Measurements from ENCODE around the gene ATP6AP2. TPM values are rescaled to one million over a fixed set of nuclear protein-coding genes. Genes with fewer than 3 reads are reported as not detected.

ATP6AP2 gene
- total and polyA plus RNA-seq, 2 of the 8 experiments (the other 6 are each of a cell fraction or from before 2014, with no cell fraction given): 66.0 to 86.2 TPM

GRCh38 chrX:40558590-40558989, 22.2 kb upstream of the ATP6AP2 start:
- Histone ChIP-seq H4K91ac (replicated peaks; ENCODE audit: insufficient read length, low read length) (no peak overlapping the region), H3K4me1 (replicated peaks in 1 of 4; ENCODE audit: control insufficient read depth in 3 of 4, insufficient read depth in 4 of 4, low read length in 3 of 4) (no peaks in the 10 kb centered on the region), H3K36me3 (ENCODE audit: control insufficient read depth in 2 of 4, insufficient read depth in 4 of 4, low read length in 3 of 4) (no peaks in the 10 kb centered on the region), H4K8ac (ENCODE audit: extremely low read depth, insufficient read depth, low read length) (no peak overlapping the region), H3K14ac (ENCODE audit: insufficient read length) (no peak overlapping the region), H3K23ac (ENCODE audit: insufficient read length) (no peak overlapping the region), H2BK120ac (replicated peaks; ENCODE audit: low read depth, low read length) (no peak overlapping the region), H4K5ac (ENCODE audit: insufficient read length, low read depth, low read length) (no peak overlapping the region), H3K79me1 (ENCODE audit: low read depth, low read length) (no peaks in the 10 kb centered on the region), H2AK5ac (ENCODE audit: low read depth, low read length) (no peak overlapping the region), H2BK5ac (ENCODE audit: low read depth, low read length) (no peak overlapping the region), H3K23me2 (ENCODE audit: low read depth, low read length) (no peaks in the 10 kb centered on the region), H3K79me2 (ENCODE audit: control insufficient read depth in 1 of 2, insufficient read depth in 2 of 2, low read length in 2 of 2) (no peaks in the 10 kb centered on the region), H3K9me3 (ENCODE audit: insufficient read depth in 2 of 2, low read depth in 1 of 2, low read length in 1 of 2) (no peaks in the 10 kb centered on the region), H4K20me1 (replicated peaks in 1 of 2; ENCODE audit: control insufficient read depth in 1 of 2, insufficient read depth in 2 of 2, low read length in 2 of 2) (no peaks in the 10 kb centered on the region), H3K27me3 (replicated peaks in 1 of 4; ENCODE audit: control insufficient read depth in 3 of 4, extremely low read depth in 1 of 4, insufficient read depth in 3 of 4, low read length in 3 of 4) (no peaks in the 10 kb centered on the region), H3K18ac (ENCODE audit: extremely low read depth, low read length) (no peak overlapping the region), H3K4ac (replicated peaks; ENCODE audit: insufficient read length, low read depth, low read length) (no peak overlapping the region), H2BK15ac (ENCODE audit: low read length) (no peak overlapping the region), H2BK12ac (ENCODE audit: low read depth, low read length) (no peak overlapping the region), H3K4me2 (ENCODE audit: insufficient read depth in 1 of 2, low read depth in 2 of 2, low read length in 2 of 2) (no peak overlapping the region), H3K56ac (replicated peaks; ENCODE audit: insufficient read length, low read depth, low read length) (no peak overlapping the region), H3K9ac (replicated peaks in 1 of 4; ENCODE audit: extremely low read depth in 1 of 4, low read depth in 3 of 4, low read length in 3 of 4) (no peak overlapping the region), H2AFZ (ENCODE audit: low read length) (no peak overlapping the region), H2BK20ac (ENCODE audit: low read length) (no peak overlapping the region), H3K27ac (ENCODE audit: low read depth, low read length) (no peak overlapping the region), H3K4me3 (ENCODE audit: extremely low read depth in 1 of 4, insufficient read depth in 2 of 4, low read depth in 3 of 4, low read length in 4 of 4) (no peak overlapping the region)
- DNase-seq (ENCODE audit: low read depth in 1 of 2, low spot score in 2 of 2) (no peak), FAIRE-seq (no peak)
- ChIA-PET POLR2A (ENCODE audit: partially characterized antibody) (no interaction called here), CTCF (ENCODE audit: partially characterized antibody) (no interaction called here)
- 50% methylated on average over 4 of the region's 4 CpGs; no CpG with 5 or more reads in 1 of the 2 experiments for WGBS, 2 experiments (ENCODE audit: extremely low coverage in 1 of 2, insufficient coverage in 1 of 2, insufficient read length in 1 of 2, insufficient replicate concordance in 2 of 2, low coverage in 1 of 2, low lambda C conversion rate in 2 of 2, missing lambda C conversion rate in 1 of 2)
- TF ChIP-seq SP2 (IDR thresholded peaks at IDR 0.05; ENCODE audit: low read length) (no peak), CBX5 (IDR thresholded peaks at IDR 0.05; ENCODE audit: low read depth, low read length) (no peak), CHD1 (IDR thresholded peaks at IDR 0.05; ENCODE audit: low read depth, low read length) (no peak), SIX5 (IDR thresholded peaks at IDR 0.05; ENCODE audit: low read depth, low read length) (no peak), EZH2 (IDR thresholded peaks at IDR 0.05; ENCODE audit: low read depth, low read length, severe bottlenecking) (no peak)
